ENCODE results near the gene CLEC9A.

Gene CLEC9A

GRCh38 chr12:10067942-10068341 lies 37.5 kb downstream of the CLEC9A start:
- no peak for DNase-seq

GRCh38 chr12:10068644-10069043 lies 38.2 kb downstream of the CLEC9A start:
- no peak for DNase-seq

GRCh38 chr12:10069099-10069498 lies 38.6 kb downstream of the CLEC9A start:
- peak; percentile 83 for DNase-seq

GRCh38 chr12:10069976-10070375 lies 39.5 kb downstream of the CLEC9A start:
- DNase-seq: no peak

GRCh38 chr12:10070380-10070779 lies 39.9 kb downstream of the CLEC9A start:
- DNase-seq: no peak

- DNase-seq: peak; percentile 7
Observed at GRCh38 chr12:10072131-10072530, 41.6 kb downstream of the CLEC9A start.

GRCh38 chr12:10073261-10073660 lies 42.8 kb downstream of the CLEC9A start:
- DNase-seq: peak; percentile 2

GRCh38 chr12:10075451-10075850 lies 45.0 kb downstream of the CLEC9A start:
- no peak for DNase-seq

- no peak for DNase-seq
Observed at GRCh38 chr12:10082117-10082874, 51.8 kb downstream of the CLEC9A start.

GRCh38 chr12:10084733-10085132 lies 54.3 kb downstream of the CLEC9A start:
- DNase-seq: no peak

- DNase-seq: no peak
Observed at GRCh38 chr12:10086387-10086786, 55.9 kb downstream of the CLEC9A start.

GRCh38 chr12:10088031-10088430 lies 57.5 kb downstream of the CLEC9A start:
- DNase-seq: no peak

GRCh38 chr12:10088955-10089900 lies 58.7 kb downstream of the CLEC9A start:
- DNase-seq: no peak

- DNase-seq: no peak
Observed at GRCh38 chr12:10094646-10095395, 64.3 kb downstream of the CLEC9A start.

GRCh38 chr12:10095971-10096370 lies 65.5 kb downstream of the CLEC9A start:
- no peak for DNase-seq

GRCh38 chr12:10097521-10097920 lies 67.0 kb downstream of the CLEC9A start:
- DNase-seq: peak; percentile 56

- DNase-seq: peak; percentile 25
Observed at GRCh38 chr12:10098791-10099190, 68.3 kb downstream of the CLEC9A start, which contains the start of gene CLEC1A. CLEC1A (minus strand) TSS chr12:10098985; CDS start chr12:10098922, 63 bp downstream.

- DNase-seq: peak; percentile 75
Observed at GRCh38 chr12:10101042-10101579, 70.6 kb downstream of the CLEC9A start.

- no peak for DNase-seq
Observed at GRCh38 chr12:10101648-10102220, 71.3 kb downstream of the CLEC9A start.

- no peak for DNase-seq
Observed at GRCh38 chr12:10102322-10102721, 71.8 kb downstream of the CLEC9A start.

- DNase-seq: no peak
Observed at GRCh38 chr12:10110256-10110844, 79.9 kb downstream of the CLEC9A start.

GRCh38 chr12:10111451-10111850 lies 81.0 kb downstream of the CLEC9A start:
- DNase-seq: no peak
